ENCODE results near the gene SCFD2. TPM values are rescaled to one million over a fixed set of nuclear protein-coding genes. Genes with fewer than 3 reads are reported as not detected.

The SCFD2 gene
- total RNA-seq, 4 donors from 2014 or later, result 13.1 to 27.4 (median 19.8) TPM

- TF ChIP-seq CTCF (IDR thresholded peaks at IDR 0.05; ENCODE audit: low read depth), result no peak
These were observed 233.5 kb downstream of the SCFD2 start for GRCh38 chr4:53132132-53132891.

- TF ChIP-seq CTCF (IDR thresholded peaks at IDR 0.05; ENCODE audit: low read depth), result no peak
These were observed 234.3 kb downstream of the SCFD2 start for GRCh38 chr4:53131562-53131925.

- TF ChIP-seq CTCF (IDR thresholded peaks at IDR 0.05; ENCODE audit: low read depth), result no peak
These were observed 234.8 kb downstream of the SCFD2 start for GRCh38 chr4:53130896-53131561.

- TF ChIP-seq CTCF (IDR thresholded peaks at IDR 0.05; ENCODE audit: low read depth), result no peak
These were observed 237.0 kb downstream of the SCFD2 start for GRCh38 chr4:53128706-53129357.

GRCh38 chr4:53128231-53128630 is 237.6 kb downstream of the SCFD2 start:
- no peak for TF ChIP-seq CTCF (IDR thresholded peaks at IDR 0.05; ENCODE audit: low read depth)

- TF ChIP-seq CTCF (IDR thresholded peaks at IDR 0.05; ENCODE audit: low read depth), result no peak
These were observed 238.5 kb downstream of the SCFD2 start for GRCh38 chr4:53127365-53127764.

GRCh38 chr4:53126099-53126498 is 239.8 kb downstream of the SCFD2 start:
- no peak for TF ChIP-seq CTCF (IDR thresholded peaks at IDR 0.05; ENCODE audit: low read depth)

Measured in subcutaneous adipose tissue (tissue), 4 donors.